Right lobe of liver (tissue), 6 donors: ENCODE data around the gene SDK1. TPM values are rescaled to one million over a fixed set of nuclear protein-coding genes. Genes with fewer than 3 reads are reported as not detected.

Source experiments
- ATAC-seq, 4 donors: fragments of 200-7000 bp; cut with Tn5 transposase; one replicate each; pipeline ENCODE4 v1.9.1; 2020; ENCODE audit warnings: mild to moderate bottlenecking in 4 of 4, moderate library complexity in 4 of 4
- DNase-seq, 3 donors: peaks; one replicate each; pipeline ENCODE4 v3.0.0-alpha.2; 2020
- H3K27ac ChIP-seq, 3 donors: fragments of 200-600 bp; one replicate each; pipeline ENCODE4 v1.8.0; 2022
- H3K27me3 ChIP-seq, 2 donors: fragments of 200-600 bp; one replicate each; pipeline ENCODE4 v1.8.0; 2022
- H3K36me3 ChIP-seq, 4 donors: fragments of 200-600 bp; sonication (generic) in 1 of 4; one replicate each; pipeline versions ENCODE4 v1.5.1 to v1.8.0; 2017 to 2022; ENCODE audit warnings: control low read depth in 1 of 4
- H3K4me1 ChIP-seq, 4 donors: fragments of 200-600 bp; sonication (generic) in 1 of 4; one replicate each; pipeline versions ENCODE4 v1.5.1 to v1.8.0; 2017 to 2022; ENCODE audit warnings: control low read depth in 1 of 4
- H3K4me3 ChIP-seq, 3 donors: fragments of 200-600 bp; one replicate each; pipeline ENCODE4 v1.8.0; 2022
- H3K9me3 ChIP-seq, 4 donors: fragments of 200-600 bp; sonication (generic) in 1 of 4; one replicate each; pipeline versions ENCODE4 v1.5.1 to v1.8.0; 2017 to 2022; ENCODE audit warnings: control low read depth in 1 of 4
- POLR2A ChIP-seq: fragments of 450-650 bp; IDR thresholded peaks from one replicate; pipeline ENCODE4 v1.6.1; 2017; ENCODE audit warnings: antibody characterized with exemption, mild to moderate bottlenecking
- WGBS: methylation state at CpG from one replicate; pipeline ENCODE4 v1.1.6; 2018; ENCODE audit warnings: low coverage, low lambda C conversion rate; ENCODE audit not compliant: insufficient coverage; ENCODE audit errors: missing lambda C conversion rate; 5-methylcytosine and 5-hydroxymethylcytosine counted together
- intact Hi-C, 2 donors: fragments of 100-400 bp; cut with DNase I; formaldehyde crosslinking; loops; one replicate each; pipeline versions ENCODE4 v1.11.2 to v1.14.1; 2022
- total RNA-seq, 6 experiments: library from RNA; depleted of rRNA in 2 of 6; stranded (reverse); fragments of >200 nt in 2 of 6; fragmentation: NEBNext Ultra II Directional in 3 of 6; extraction: Animal tissue kit (Norgen Biotek cat#: 25700) in 3 of 6; gene quantifications; one replicate each; pipeline versions ENCODE4 v1.1.0 to v1.2.4, GENCODE V29; 2016 to 2023
- TF ChIP-seq, protein P1 (sequence below), 4 donors: fragments of 200-600 bp in 3 of 4; fragments of 450-650 bp in 1 of 4; IDR thresholded peaks; one replicate each; pipeline versions ENCODE4 v1.5.1 to v1.8.0; 2016 to 2022; ENCODE audit warnings: antibody characterized with exemption in 4 of 4, mild to moderate bottlenecking in 2 of 4
- donor health status: DM: no; HTN: yes; CAD: no.
- donor health status: DM: no; HTN: no; CAD: no.
- donor health status: DM: no; HTN: no; CAD: no.
- donor health status: DM: no; HTN: yes; CAD: no.
- donor health status: DM: no; HTN: yes; CAD: no.

The SDK1 gene
- total RNA-seq, 6 experiments from 2014 or later = 0.07 to 1.4 (median 0.65) TPM

DNA sequence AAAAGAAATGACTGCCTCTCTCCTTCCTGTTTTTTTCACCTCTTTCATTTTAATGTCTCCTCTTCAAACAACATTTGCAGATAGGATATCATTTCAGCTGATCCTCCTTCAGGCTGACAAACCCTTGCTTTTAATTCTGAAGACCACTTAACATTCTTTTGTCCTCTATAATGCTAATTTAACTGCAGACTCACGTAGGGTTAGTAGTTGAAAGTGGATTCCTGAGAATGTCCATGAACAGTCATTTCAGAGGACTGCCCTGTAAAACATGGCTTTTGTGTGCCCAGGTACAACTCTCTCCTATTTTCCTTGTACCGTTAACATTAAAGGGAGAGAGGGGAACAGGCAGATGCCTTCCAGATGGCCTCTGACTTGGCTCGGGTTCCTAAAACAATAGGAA is 524.4 kb downstream of the SDK1 start:
- no peak for ATAC-seq
- no peak overlapping the region for H3K4me3 ChIP-seq
- no peak for DNase-seq
- WGBS = 69% methylated on average over 2 of the region's 3 CpGs
- H3K4me1 ChIP-seq = no peaks in the 10 kb centered on the region
- TF ChIP-seq, protein P1, sequence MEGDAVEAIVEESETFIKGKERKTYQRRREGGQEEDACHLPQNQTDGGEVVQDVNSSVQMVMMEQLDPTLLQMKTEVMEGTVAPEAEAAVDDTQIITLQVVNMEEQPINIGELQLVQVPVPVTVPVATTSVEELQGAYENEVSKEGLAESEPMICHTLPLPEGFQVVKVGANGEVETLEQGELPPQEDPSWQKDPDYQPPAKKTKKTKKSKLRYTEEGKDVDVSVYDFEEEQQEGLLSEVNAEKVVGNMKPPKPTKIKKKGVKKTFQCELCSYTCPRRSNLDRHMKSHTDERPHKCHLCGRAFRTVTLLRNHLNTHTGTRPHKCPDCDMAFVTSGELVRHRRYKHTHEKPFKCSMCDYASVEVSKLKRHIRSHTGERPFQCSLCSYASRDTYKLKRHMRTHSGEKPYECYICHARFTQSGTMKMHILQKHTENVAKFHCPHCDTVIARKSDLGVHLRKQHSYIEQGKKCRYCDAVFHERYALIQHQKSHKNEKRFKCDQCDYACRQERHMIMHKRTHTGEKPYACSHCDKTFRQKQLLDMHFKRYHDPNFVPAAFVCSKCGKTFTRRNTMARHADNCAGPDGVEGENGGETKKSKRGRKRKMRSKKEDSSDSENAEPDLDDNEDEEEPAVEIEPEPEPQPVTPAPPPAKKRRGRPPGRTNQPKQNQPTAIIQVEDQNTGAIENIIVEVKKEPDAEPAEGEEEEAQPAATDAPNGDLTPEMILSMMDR (IDR thresholded peaks at IDR 0.05) = no peak
- no peak for TF ChIP-seq POLR2A
- no peaks in the 10 kb centered on the region for H3K9me3 ChIP-seq
- intact Hi-C loops = no loop called here
- no peaks in the 10 kb centered on the region for H3K27me3 ChIP-seq
- no peaks in the 10 kb centered on the region for H3K36me3 ChIP-seq
- no peak overlapping the region for H3K27ac ChIP-seq

GRCh38 chr7:3832199-3832598 is 531.1 kb downstream of the SDK1 start:
- WGBS = 58% methylated on average over 4 of the region's 4 CpGs
- ATAC-seq (no peak), DNase-seq (no peak)
- Histone ChIP-seq H3K9me3 (no peaks in the 10 kb centered on the region), H3K4me3 (no peak overlapping the region), H3K36me3 (no peaks in the 10 kb centered on the region), H3K27me3 (no peaks in the 10 kb centered on the region), H3K27ac (no peak overlapping the region), H3K4me1 (no peaks in the 10 kb centered on the region)
- intact Hi-C loops = no loop called here
- TF ChIP-seq, protein P1 (IDR thresholded peaks at IDR 0.05) = no peak
- no peak for TF ChIP-seq POLR2A

DNA sequence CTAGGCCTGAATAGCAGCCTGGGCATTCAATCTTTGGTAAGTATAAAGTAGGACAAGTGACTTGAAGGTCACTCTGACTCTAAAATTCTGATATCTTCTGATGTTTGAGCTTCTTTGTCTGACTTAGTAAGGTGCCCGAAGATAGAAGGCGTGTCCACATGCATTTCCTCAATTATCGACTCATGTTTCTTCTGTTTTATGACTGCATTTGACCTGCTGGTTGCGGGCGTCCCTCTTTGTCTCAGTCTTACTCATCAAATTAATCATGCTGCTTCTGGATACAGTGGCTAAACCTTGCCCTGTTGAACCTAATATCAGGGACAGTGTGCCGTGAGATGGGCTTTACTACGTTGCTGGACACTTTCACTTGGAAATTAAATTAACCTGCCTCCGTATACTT is 534.1 kb downstream of the SDK1 start:
- WGBS = 66% methylated on average over 8 of the region's 8 CpGs
- no peaks in the 10 kb centered on the region for H3K4me1 ChIP-seq
- no peaks in the 10 kb centered on the region for H3K27me3 ChIP-seq
- no peak for TF ChIP-seq POLR2A
- TF ChIP-seq, protein P1 (IDR thresholded peaks at IDR 0.05) = no peak
- no peaks in the 10 kb centered on the region for H3K9me3 ChIP-seq
- H3K4me3 ChIP-seq = no peak overlapping the region
- H3K27ac ChIP-seq = no peak overlapping the region
- H3K36me3 ChIP-seq = no peaks in the 10 kb centered on the region
- intact Hi-C loops = no loop called here
- DNase-seq (no peak), ATAC-seq (no peak)

DNA sequence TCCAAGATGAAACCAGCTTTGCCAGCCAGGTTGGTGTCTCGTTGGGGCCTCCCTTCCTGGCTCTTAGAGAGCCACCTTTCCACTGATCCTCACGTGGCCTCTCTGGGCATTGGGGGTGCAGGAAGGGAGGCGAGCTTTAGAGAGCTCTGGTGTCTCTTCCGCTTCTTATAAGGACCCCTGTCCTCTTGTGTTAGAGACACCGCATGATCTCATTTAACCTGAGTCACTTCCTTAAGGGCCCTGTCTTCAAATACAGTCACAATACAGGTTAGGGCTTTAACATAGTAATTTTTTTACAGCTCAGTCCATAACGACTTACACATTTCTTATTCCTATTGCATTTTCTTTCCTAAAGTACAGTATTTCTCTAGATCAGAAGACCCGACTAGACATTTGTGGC is 535.8 kb downstream of the SDK1 start:
- H3K4me1 ChIP-seq = no peaks in the 10 kb centered on the region
- H3K36me3 ChIP-seq = no peaks in the 10 kb centered on the region
- no peaks in the 10 kb centered on the region for H3K27me3 ChIP-seq
- H3K27ac ChIP-seq = no peak overlapping the region
- no peak for TF ChIP-seq POLR2A
- TF ChIP-seq, protein P1 (IDR thresholded peaks at IDR 0.05) = no peak
- H3K9me3 ChIP-seq = no peaks in the 10 kb centered on the region
- no peak overlapping the region for H3K4me3 ChIP-seq
- 56% methylated on average over 5 of the region's 7 CpGs for WGBS
- intact Hi-C loops = no loop called here
- no peak for DNase-seq
- ATAC-seq = no peak

DNA sequence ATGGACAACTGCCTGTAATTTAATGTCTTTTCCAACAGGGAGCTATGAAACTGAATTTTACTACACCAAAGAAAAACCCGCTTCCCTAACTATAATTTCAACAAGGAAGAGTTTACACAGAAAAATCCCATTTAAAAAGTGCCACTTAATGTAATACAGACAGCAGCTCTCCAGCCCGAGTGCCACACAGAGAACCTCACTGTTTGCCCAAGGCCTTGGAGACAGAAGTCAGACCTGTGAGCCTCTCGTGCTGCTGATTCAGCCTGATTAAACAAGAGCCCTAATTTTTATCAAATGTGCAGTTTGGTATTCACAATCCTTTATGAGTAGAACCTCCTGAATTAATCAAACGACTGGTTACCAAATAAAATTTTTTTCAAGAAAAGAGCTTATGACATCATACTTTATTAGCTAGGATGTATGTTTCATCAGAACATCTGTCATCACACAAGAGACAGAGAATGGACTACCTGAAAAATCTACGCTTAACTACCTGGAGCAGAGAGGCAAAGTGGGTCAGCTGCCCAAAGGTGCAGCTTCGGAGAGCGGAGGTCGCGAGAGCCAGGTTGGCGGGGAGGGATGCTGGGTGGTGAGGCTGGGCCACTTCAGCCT is 543.6 kb downstream of the SDK1 start:
- WGBS = 80% methylated on average over 9 of the region's 10 CpGs
- no peak for ATAC-seq
- Histone ChIP-seq H3K27me3 (no peaks in the 10 kb centered on the region), H3K9me3 (no peaks in the 10 kb centered on the region), H3K36me3 (no peaks in the 10 kb centered on the region), H3K4me3 (no peak overlapping the region), H3K27ac (no peak overlapping the region), H3K4me1 (no peaks in the 10 kb centered on the region)
- DNase-seq = no peak
- intact Hi-C loops = no loop called here
- TF ChIP-seq, protein P1 (IDR thresholded peaks at IDR 0.05) = no peak
- TF ChIP-seq POLR2A = no peak
